Measurements from ENCODE around the gene AHCTF1. TPM values are rescaled to one million over a fixed set of nuclear protein-coding genes. Genes with fewer than 3 reads are reported as not detected.

AHCTF1 gene
- total RNA-seq, 4 donors from 2014 or later, result 26.9 to 38.4 (median 29.5) TPM

- intact Hi-C loops (cut with DNase I; ENCODE audit: low total_unique reads), result no loop called here
- 60 to 74% methylated on average over 3 of the region's 3 CpGs for WGBS, 2 donors
- no peak overlapping the region for H3K4me3 ChIP-seq (ENCODE audit: low read depth, poor library complexity, severe bottlenecking)
- no peak for DNase-seq (ENCODE audit: low spot score in 2 of 2)
- TF ChIP-seq POLR2A (IDR thresholded peaks at IDR 0.05), result no peak
- TF ChIP-seq, protein P1, sequence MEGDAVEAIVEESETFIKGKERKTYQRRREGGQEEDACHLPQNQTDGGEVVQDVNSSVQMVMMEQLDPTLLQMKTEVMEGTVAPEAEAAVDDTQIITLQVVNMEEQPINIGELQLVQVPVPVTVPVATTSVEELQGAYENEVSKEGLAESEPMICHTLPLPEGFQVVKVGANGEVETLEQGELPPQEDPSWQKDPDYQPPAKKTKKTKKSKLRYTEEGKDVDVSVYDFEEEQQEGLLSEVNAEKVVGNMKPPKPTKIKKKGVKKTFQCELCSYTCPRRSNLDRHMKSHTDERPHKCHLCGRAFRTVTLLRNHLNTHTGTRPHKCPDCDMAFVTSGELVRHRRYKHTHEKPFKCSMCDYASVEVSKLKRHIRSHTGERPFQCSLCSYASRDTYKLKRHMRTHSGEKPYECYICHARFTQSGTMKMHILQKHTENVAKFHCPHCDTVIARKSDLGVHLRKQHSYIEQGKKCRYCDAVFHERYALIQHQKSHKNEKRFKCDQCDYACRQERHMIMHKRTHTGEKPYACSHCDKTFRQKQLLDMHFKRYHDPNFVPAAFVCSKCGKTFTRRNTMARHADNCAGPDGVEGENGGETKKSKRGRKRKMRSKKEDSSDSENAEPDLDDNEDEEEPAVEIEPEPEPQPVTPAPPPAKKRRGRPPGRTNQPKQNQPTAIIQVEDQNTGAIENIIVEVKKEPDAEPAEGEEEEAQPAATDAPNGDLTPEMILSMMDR (IDR thresholded peaks at IDR 0.05), result no peak
These were observed 131.4 kb downstream of the AHCTF1 start for GRCh38 chr1:246800356-246800755.

- TF ChIP-seq, protein P1 (IDR thresholded peaks at IDR 0.05), result no peak
- TF ChIP-seq POLR2A (IDR thresholded peaks at IDR 0.05), result no peak
- WGBS, 2 donors, result 83 to 84% methylated on average over 20 to 22 of the region's 22 CpGs
- no peak overlapping the region for H3K4me3 ChIP-seq (ENCODE audit: low read depth, poor library complexity, severe bottlenecking)
- peak in 1 of 2 donors; percentile 65 for DNase-seq (ENCODE audit: low spot score in 2 of 2)
- intact Hi-C loops (cut with DNase I; ENCODE audit: low total_unique reads), result no loop called here
These were observed 132.9 kb downstream of the AHCTF1 start for GRCh38 chr1:246798606-246799496.

DNA sequence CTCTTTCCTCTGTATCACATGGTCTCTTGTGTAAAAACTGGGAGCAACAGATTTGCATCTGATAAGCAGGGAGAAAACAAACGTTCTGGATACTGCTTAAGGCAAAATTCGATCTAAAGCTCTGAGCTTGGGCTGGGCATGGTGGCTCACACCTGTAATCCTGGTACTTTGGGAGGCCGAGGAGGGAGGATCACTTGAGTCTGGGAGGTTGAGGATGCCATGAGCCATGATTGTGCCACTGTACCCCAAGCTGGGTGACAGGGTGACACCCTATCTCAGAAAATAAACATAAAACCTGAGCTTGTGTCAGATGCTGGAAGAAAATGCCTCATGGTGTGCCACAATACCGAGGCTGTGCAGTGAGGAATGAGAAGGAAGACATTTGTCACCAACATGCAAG, 133.6 kb downstream of the AHCTF1 start:
- peak in 1 of 2 donors; percentile 59 for DNase-seq (ENCODE audit: low spot score in 2 of 2)
- WGBS, 2 donors, result 66 to 68% methylated on average over 4 of the region's 4 CpGs
- intact Hi-C loops (cut with DNase I; ENCODE audit: low total_unique reads), result no loop called here
- TF ChIP-seq, protein P1 (IDR thresholded peaks at IDR 0.05), result no peak
- TF ChIP-seq POLR2A (IDR thresholded peaks at IDR 0.05), result no peak
- H3K4me3 ChIP-seq (ENCODE audit: low read depth, poor library complexity, severe bottlenecking), result no peak overlapping the region

- intact Hi-C loops (cut with DNase I; ENCODE audit: low total_unique reads), result no loop called here
- no peak overlapping the region for H3K4me3 ChIP-seq (ENCODE audit: low read depth, poor library complexity, severe bottlenecking)
- peak in 1 of 2 donors; percentile 59 for DNase-seq (ENCODE audit: low spot score in 2 of 2)
- TF ChIP-seq, protein P1 (IDR thresholded peaks at IDR 0.05), result no peak
- TF ChIP-seq POLR2A (IDR thresholded peaks at IDR 0.05), result no peak
- 85 to 93% methylated on average over 9 to 11 of the region's 11 CpGs for WGBS, 2 donors
These were observed 134.2 kb downstream of the AHCTF1 start for GRCh38 chr1:246797597-246797996.

DNA sequence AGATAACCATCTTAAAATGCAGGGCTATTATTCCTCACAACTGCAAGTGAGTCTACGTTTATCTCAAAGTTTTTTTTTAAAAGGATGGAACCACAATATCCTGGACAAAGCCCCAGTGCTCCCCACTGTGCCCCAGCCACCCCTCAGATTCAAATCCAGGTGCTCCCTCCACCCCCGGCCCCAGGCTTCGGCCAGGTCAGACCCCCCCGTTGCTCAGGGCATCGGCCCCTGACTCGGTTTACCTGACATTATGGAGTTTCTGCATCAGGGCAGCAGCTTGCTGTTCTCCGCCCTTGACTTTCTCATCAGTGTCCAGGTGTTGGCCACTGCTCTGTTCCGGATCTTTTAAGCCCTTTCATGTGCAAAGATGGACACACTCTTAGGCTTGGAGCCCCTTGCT, 134.6 kb downstream of the AHCTF1 start:
- TF ChIP-seq, protein P1 (IDR thresholded peaks at IDR 0.05), result no peak
- TF ChIP-seq POLR2A (IDR thresholded peaks at IDR 0.05), result no peak
- intact Hi-C loops (cut with DNase I; ENCODE audit: low total_unique reads), result no loop called here
- WGBS, 2 donors, result 80 to 84% methylated on average over 8 of the region's 8 CpGs
- H3K4me3 ChIP-seq (ENCODE audit: low read depth, poor library complexity, severe bottlenecking), result no peak overlapping the region
- peak in 1 of 2 donors; percentile 81 for DNase-seq (ENCODE audit: low spot score in 2 of 2)
